T-helper 1 cell treated with Interleukin-12 subunit alpha and Interleukin-12 subunit beta and Interleukin-4 antibody, amounts not matched to agents 30 ng/mL and 1 ng/mL, for 36 hours (primary cell): Measurements from ENCODE around the gene DYRK1A. TPM values are rescaled to one million over a fixed set of nuclear protein-coding genes. Genes with fewer than 3 reads are reported as not detected.

Source experiments
- intact Hi-C: fragments of 100-400 bp; cut with micrococcal nuclease; formaldehyde crosslinking; loops from one replicate; pipeline ENCODE4 v1.15.1; 2024
- total RNA-seq: library from RNA; stranded (reverse); gene quantifications from 2 replicates; pipeline ENCODE4 v1.2.3, GENCODE V29; 2022

Gene DYRK1A
- total RNA-seq, 1 donor from 2014 or later = 95.4 TPM

- intact Hi-C loops = loop anchor here (2.0 to 5.0 kb wide), 6 partner anchors 61 to 1619 kb away; partner anchors contain the start of genes HLCS and PSMG1
Measured at GRCh38 chr21:37562920-37563640, 196.5 kb downstream of the DYRK1A start.

- intact Hi-C loops = loop anchor here (1.0 to 5.0 kb wide), 13 partner anchors 61 to 1619 kb away; partner anchors contain the start of genes DYRK1A, HLCS, PSMG1 and VPS26C
Measured at GRCh38 chr21:37563641-37564340, 197.2 kb downstream of the DYRK1A start.

- intact Hi-C loops = loop anchor here (1.0 to 5.0 kb wide), 12 partner anchors 62 to 1618 kb away; partner anchors contain the start of genes DYRK1A, HLCS, PSMG1 and VPS26C
Measured at GRCh38 chr21:37564341-37564923, 197.9 kb downstream of the DYRK1A start.

- intact Hi-C loops = loop anchor here (1.0 to 5.0 kb wide), 12 partner anchors 63 to 1617 kb away; partner anchors contain the start of genes DYRK1A, HLCS, PSMG1 and VPS26C
Measured at GRCh38 chr21:37564924-37565529, 198.5 kb downstream of the DYRK1A start.

- intact Hi-C loops = loop anchor here (2.0 kb wide), 1 partner anchor 103 kb away; no protein-coding TSS in a partner anchor
Measured at GRCh38 chr21:37565530-37566223, 199.1 kb downstream of the DYRK1A start.

GRCh38 chr21:37566790-37567615 is 200.4 kb downstream of the DYRK1A start:
- intact Hi-C loops = no loop called here

GRCh38 chr21:37568415-37568814 is 201.8 kb downstream of the DYRK1A start:
- intact Hi-C loops = no loop called here

GRCh38 chr21:37568916-37569315 is 202.3 kb downstream of the DYRK1A start:
- intact Hi-C loops = no loop called here

- intact Hi-C loops = no loop called here
Measured at GRCh38 chr21:37571442-37571841, 204.9 kb downstream of the DYRK1A start.

- intact Hi-C loops = no loop called here
Measured at GRCh38 chr21:37574316-37574715, 207.7 kb downstream of the DYRK1A start.

GRCh38 chr21:37574751-37575150 is 208.2 kb downstream of the DYRK1A start:
- intact Hi-C loops = no loop called here

- intact Hi-C loops = no loop called here
Measured at GRCh38 chr21:37575580-37575979, 209.0 kb downstream of the DYRK1A start.

Other genes starting within 250 kb of the DYRK1A start
- gene VPS26C, start 99.4 kb upstream of the DYRK1A start, total RNA-seq = 78.6 and 82.8 TPM in 2 replicates